Stimulated activated CD4-positive, alpha-beta T cell treated with anti-CD3 and anti-CD28 coated beads, TNF-alpha, amount 100 ng/mL, for 4 hours (primary cell): ENCODE results near the gene KCNN4.
"Not testable (repeated sequence)": the region's sequence is repeated elsewhere in the genome, so short reads cannot be mapped to it uniquely, and the experiment has no call there.

Source experiments
- DNase-seq, 3 experiments: peaks; one replicate each; pipeline ENCODE4 v3.0.0-alpha.2; 2020; ENCODE audit warnings: low read depth in 3 of 3

The KCNN4 gene

DNA sequence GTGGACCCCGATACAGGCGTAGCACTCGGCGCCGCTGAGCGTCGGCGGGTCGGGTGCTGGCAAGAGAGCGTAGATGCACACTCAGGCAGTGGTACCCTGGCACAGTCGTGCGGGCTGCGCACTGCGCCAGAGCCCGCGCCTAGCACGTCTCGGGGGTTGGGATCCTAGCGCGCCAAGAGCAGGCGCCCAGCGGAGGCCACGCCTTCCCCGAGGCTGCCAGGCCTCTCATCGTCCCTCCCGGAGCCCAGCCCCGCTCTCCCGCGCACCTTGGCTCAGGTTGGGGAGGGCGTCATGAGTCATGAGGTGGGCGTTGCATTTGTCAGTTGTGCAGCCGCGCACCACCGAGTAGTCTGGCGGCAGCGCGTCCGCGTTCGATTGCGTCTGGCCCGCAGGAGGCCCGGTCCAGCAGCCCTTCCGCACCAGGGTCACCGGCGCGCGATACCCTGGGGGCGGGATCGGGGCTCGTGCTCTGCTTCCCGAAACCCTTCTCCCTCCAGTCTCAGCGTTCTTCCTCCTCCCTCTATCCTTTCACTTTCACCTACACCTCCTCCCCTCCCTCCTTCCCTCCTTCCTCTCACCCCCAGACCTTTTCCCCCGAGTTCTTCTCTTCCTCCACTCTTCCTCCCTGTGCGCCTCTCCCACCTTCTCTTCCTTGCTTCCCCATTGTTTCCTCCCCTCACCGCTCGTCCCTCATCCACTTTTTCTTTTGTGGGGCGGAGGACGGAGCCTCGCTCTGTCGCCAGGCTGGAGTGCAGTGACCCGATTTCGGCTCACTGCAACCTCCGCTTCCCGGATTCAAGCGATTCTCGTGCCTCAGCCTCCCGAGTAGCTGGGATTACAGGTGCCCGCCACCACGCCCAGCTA lies 18.0 kb upstream of the KCNN4 start:
- peak; percentile 47 to 76 (median 64) for DNase-seq

DNA sequence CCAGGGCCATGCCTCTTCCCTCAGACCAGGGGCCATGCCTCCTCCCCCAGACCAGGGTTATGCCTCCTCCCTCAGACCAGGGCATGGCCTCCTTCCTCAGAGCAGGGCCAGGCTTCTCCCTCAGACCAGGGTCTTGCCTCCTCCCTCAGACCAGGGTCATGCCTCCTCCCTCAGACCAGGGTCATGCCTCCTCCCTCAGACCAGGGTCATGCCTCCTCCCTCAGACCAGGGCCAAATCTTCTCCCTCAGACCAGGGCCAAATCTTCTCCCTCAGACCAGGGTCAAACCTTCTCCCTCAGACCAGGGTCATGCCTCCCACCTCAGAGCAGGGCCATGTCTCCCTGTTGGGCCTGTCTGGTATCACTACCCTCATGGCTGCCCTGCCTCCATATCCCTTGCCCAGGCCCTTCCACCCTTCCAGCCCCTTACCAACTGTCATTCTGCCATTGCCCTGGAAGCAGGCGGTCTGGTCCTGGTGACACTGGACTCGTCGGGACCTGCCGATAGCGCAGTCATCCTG lies 17.3 kb upstream of the KCNN4 start:
- no peak for DNase-seq

DNA sequence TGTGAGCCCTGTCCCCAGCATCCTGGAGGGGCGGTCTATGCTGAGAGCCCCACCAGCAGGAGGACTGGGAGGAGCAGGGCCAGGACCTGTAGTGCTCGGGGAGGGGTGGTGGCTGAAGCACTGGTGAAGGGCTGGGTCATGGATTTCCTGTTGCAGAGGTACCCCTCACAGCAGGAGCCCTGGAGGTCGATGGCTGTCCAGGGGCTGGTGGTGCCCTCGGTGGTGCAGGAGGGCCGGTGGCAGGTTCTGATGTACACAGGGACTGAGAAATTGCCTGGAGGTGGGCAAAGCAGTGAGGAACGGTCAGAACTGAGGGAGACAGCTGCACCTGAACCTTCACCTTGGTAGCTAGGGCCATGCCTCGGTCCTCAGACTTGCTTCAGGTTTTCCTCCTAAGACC lies 16.8 kb upstream of the KCNN4 start:
- no peak for DNase-seq

DNA sequence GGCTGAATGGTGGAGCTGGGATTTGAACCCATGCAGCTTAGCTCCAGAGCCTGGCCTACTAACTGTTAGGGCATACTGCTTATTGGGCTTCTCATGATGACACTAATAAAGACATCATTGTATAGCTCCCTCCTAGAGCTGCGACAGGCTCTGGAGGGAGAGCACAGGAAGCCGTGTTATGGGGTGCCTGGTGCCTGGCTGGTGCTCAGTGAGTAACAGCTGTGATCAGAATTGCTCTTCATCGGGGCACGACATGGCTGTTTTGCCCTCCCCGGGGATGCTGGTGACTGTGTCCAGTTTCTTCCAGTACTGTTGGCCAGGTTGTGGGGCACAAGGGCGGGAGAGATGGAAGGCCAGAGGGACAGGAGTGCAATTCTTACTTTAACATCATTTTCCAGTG lies 16.3 kb upstream of the KCNN4 start:
- DNase-seq = no peak

DNA sequence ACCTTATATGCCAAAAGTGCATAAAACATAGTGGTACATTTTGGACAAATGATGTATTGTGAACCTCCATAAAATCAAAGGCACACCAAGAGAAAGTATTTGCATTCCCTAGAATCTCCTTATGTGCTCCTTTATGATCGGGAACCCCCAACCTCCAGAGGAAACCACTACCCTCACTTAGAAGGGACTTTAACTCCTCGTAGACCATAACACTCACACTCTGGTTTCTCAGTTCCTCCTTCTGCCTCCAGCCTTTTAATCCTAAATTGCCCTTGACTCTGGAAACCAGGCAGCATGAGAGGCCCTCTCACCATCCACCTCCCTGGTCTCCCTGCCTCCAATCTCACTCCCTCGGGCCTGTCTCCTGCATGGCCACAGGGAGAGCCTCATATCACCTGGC lies 9.8 kb upstream of the KCNN4 start:
- DNase-seq = no peak

DNA sequence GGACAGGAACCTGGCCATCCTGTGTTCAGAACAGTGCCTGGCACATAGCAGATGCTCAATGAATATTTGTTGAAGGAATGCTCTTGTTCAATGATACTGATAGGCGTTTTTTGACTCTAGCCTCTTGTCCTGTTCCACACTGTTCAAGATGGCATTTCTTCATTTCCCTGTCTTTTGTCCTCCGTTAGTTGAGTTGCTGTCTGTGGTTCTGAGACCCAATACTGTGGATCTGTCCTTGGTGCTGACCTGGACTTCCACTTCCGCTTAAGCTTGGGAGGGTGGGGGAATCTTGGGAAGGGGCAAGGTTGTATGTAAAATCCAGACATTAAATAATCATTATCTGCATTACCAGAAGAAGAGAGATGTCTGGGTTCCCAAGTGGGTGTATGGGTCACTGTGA lies 8.3 kb upstream of the KCNN4 start:
- DNase-seq = no peak

DNA sequence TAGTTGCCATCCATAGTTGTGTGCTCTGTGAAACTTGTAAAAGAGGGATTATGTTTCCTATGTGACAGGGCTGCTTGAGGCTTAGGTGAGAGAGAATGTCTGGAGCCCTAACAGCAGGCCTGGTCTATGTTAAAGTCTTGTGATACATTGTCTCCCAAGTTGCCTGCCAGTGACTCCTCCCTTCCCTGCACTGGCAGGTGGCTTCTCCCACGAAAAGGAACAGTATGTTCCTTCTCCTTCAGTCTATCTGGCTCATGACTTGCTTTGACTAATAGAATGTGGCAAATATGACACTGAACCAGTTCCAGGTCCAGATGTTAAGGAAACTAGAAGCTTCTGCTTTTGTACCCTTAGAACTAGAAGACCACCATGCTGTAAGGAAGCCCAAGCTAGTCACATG lies 5.9 kb upstream of the KCNN4 start:
- no peak for DNase-seq

DNA sequence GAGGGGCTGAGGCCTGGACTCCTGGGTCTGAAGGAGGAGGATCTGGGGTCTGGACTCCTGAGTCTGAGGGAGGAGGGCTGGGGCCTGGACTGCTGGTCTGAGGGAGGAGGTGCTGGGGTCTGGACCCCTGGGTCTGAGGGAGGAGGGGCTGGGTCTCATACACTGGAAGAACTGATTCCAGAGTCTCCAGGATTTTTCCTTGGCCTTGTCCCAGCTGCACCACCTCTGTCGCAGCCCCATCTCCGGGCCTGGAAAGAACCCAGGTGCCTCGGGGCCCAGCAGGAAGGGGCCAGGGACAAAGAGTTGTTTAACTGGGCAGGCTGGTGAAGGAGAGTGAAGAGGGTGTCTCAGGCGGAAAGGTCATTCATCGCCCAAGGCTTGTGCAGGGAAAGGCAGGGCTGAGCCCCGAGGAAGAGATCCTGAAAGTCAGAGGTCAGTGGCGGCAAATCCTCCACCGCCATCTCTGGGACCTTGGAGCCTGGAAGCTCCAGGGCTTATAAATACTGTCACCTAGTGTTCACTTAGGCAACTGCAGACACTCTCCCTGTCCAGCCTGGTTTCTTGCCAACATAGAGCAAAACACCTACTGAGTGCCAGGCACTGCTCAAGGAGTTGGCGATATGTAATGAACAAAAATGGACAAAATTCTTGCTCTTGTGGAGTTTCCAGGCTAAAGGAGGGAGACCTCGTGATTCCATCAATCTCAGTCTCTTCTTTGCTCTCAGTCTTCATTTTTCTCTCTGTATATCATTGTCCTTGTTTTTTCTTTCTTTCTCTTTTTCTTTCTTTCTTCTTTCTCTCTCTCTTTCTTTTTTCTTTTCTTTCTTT lies 4.4 kb upstream of the KCNN4 start:
- DNase-seq = no peak

DNA sequence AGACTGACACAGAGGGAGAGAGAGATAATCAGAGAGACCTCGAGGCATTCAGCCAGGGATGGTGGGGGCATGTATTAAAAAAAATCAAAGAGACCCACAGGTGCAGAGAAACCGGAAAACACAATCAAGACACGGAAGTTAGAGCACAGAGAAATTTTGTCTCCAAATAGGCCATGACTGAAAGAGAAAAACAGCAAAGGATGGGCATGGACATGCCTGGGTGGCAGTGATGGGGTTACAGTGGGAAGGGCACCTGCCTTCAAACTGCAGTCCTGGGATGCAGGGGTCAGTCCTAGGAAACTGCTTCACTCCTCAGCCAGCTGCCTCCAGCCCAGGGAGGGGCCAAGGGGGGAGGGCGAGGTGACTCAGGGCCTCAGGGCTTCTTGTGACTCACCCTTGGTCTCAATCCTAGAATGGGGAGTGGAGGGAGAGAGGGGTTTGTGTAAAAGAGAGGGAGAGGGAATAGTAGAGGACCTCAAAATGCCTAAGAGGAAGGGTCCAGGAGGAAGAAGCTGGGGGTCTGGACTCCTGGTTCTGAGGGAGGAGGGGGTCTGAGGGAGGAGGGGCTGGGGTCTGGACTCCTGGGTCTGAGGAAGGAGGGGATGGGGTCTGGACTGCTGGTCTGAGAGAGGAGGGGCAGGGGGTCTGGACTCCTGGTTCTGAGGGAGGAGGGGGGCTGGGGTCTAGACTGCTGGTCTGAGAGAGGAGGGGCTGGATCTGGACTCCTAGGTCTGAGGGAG lies 3.6 kb upstream of the KCNN4 start:
- DNase-seq = peak in 2 of 3 experiments; percentile 45 to 49

DNA sequence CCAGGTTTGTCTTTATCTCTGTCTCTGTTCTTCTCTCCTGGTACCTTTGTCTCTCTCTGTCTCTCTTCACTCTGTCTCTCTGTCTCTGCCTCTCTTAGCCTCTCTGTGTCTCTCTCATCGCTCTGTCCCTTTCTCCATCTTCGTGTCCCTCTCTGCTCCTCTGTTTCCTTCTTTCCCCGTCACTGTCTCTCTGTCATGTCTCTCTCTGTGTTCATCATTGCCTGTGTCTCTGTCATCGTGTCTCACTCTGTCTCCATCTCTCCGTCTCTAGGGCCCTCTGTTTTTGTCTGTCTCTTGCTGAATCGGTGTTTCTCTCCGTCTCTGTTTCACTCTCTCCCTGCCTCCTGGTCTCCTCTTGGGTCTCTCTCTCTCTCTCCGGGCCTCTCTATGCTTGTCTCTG lies 2.9 kb upstream of the KCNN4 start:
- no peak for DNase-seq

DNA sequence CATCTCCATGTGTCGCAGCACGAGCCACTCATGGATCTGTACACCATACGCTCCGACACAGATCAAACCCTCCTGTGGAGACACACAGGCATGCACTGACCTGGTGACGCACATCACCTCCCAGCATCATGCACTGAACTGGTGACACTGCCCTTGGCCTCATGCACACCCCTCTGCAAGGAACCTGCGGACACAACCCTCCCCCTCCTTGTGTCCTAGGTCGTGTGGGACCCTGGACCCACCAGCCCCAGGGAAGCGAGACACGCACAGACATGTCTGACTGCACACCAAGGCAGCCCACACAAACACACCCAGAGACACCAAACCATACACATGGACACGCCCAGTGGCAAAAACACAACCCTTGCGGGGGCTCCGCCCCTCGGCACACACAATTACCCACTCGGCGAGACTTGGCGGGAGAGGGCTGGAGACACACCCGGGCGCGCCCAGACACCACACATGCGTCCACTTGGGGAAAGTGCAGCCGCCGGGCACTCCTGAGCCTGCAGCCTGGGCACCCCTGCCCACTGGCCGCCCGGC lies 2.0 kb upstream of the KCNN4 start:
- no peak for DNase-seq

DNA sequence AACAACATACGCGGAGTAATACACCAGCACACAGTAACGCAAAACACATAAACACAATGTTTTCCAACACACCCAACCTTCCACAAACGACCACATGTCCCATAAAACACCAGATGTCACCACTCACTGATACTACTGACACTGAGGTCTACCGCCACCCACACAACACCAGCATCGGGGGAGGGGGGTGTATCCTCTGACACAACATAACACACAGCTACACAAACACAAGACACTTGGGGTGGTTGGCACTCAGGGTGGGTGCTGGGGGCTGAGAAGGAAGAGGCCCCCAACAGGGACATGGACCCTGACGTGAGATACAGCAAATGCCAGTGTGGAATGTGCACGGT lies 1.5 kb upstream of the KCNN4 start:
- no peak for DNase-seq

DNA sequence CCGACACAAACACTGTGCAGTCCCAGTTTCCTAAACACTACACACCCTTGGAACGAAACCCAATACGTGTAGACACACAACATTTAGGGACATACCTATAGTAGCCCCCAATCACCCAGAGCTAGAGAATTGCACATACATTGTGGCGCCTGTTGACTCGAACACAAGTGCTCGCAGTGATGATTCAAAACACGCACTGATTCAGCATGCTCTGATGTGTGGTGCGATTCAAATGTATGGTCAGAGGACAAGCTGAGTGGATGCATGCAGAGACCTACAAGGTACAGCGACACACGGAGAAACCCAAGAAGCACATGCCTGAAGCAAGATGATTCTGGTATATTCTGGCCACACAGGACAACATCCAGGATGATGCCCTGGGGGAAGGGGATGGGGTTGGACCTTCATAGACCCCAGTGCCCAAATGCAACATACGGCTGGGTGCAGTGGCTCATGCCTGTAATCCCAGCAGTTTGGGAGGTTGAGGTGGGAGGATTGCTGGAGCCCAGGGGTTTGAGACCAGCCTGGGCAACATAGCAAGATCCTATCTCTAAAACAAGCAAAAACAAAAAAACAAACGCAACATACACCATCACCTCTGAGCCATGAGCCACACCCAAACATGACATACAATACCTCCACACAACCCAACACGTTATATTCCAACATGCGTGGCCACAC lies 997 bp upstream of the KCNN4 start:
- DNase-seq = no peak

DNA sequence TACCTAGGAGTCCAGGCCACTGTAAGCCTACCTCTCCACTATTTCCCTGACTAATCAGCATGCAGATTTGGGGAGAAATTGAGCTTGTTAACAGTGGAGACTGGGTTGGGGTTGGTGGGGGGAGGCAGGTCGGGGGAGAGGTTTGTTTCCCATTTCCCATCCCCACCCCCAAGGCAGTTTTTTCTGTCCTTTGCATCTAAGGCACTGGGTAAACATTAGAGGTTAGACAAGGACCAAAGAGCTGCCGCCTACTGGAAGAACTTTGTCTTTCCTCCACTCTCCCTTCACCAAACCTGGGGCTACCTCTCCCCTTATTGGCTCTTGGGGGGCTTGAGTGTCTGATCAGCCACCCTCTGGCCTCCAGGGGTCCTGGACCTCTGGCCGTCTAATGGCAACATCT lies 953 bp downstream of the KCNN4 start:
- DNase-seq = no peak

DNA sequence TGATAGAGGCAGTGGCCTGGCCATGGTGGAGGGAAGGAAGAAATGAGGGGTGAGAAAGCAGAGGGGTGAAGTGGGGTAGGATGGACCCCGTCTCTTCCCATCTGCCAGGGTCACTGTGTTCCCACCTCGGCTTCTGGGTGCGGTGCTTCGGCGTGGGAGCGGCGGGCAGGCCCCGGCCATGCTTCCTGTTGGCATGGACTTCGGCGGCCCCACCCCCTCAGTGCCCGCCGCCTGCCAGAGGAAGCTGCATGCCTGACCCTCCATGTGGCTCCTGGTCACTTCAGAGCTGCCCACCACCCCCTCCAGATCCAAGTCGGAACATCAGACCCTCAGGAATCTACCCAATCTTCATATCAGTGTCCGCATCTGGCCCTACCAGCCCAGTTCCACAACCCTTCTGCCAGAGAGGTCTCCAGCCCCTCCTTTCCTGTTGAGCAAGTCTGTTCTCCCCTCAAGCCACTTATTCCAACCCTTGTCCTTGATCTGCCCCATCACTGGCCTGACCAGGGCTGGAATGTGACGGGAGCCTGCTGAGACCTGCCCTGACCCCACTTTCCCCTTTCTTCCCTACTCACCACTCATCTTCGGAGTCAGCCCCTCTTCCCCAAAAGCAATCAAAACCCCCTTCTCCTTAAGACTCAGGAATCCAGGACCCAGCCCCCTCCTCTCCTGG lies 1.5 kb downstream of the KCNN4 start:
- no peak for DNase-seq

DNA sequence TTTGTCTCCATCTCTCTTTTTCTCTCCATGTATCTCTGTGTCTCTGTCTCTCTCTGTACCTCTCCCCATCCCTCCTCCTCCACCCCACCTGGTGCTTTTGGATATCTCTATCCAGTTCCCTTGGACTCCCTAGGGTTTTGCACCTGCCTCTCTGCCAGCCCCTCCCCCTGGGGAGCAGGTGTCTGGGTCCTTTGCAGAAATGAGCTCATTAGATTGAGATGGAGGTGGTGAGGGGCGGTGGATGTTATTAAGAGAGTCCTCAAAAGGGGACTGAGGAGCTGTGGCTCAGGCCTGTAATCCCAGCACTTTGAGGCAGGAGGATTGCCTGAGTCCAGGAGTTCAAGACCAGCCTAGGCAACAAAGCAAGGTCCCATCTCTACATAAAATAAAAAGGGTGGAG lies 2.1 kb downstream of the KCNN4 start:
- no peak for DNase-seq

DNA sequence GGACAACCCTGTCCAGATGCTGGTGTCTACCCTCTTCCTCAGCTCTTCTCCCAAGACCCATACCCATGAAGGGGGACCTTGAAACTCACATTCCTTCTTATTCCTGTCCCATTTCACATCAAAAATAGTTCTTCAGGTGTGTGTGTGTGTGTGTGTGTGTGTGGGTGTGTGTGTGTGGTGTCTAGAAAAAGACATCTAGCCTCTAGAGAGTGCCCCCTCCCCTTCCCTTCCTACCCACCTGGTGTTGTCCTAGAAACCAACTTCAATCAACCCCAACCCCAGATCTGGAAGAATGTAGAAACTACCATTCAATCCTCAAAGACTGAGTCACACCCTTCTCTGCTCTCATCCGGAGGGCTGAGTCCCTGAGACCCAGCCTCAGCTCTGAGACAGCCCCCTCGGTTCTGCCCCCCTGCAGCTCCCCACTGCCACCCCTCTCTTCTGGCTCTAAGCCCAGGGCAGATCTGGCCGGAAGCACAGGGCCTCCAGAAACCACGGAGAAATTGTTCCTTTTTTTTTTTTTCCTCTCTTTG lies 3.5 kb downstream of the KCNN4 start:
- DNase-seq = no peak

DNA sequence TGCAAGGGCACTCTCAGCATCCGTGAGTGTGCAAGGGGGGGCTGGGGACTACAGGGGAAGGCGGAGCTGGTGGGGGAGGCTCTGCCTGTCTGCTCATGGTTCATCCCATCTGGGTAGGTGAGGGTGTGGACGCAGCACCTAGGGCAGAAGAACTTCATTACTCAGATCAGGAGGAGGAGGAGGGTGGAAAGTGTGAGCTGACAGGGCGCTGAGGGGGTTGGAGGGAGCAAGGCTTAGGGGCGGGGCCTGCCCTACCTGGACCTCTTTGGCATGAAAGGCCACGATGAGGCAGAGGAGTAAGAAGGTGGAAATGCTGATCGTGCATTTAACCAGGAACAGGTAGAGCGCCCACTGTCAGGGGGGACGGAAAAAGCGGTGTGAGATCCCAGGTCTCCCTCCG lies 4.5 kb downstream of the KCNN4 start:
- peak in 2 of 3 experiments; percentile 61 to 68 for DNase-seq

DNA sequence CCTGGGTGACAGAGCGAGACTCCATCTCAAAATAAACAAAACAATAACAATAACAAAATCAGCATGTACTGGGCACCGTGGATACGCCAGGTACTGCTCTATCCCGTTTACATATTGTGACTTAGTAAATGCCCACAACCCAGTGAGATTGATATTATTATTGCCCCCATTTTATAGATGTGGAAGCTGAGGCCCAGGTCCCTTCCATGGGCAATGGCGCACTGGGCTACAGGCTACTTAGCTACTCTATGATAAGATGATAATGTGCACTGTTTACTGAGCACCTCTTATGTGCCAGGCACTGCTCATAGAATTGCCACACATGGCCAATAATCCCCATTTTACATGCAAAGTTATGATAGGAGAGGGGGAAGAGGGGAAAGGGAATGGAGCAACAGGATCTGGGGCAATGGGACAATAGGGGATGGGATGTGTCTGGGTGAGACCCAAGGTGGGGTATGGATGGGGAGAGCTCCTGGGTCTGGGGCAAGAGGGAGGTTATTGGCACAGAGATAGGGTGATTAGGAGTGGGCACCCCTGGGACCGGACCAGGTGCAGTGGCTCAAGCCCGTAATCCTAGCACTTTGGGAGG lies 5.4 kb downstream of the KCNN4 start:
- DNase-seq = no peak

DNA sequence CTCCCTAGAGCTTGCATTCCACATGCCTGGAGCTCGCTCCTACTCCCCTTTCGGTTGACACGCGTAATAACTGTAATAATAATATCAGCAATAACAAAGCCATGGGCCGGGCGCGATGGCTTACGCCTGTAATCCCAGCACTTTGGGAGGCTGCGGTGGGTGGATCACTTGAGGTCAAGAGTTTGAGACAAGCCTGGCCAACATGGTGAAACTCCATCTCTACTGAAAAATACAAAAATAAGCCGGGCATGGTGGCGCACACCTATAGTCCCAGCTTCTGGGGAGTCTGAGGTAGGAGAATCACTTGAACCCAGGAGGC lies 5.9 kb downstream of the KCNN4 start:
- DNase-seq = not testable (repeated sequence)
